ENCODE results near the gene ARSB.

Gene ARSB

DNA sequence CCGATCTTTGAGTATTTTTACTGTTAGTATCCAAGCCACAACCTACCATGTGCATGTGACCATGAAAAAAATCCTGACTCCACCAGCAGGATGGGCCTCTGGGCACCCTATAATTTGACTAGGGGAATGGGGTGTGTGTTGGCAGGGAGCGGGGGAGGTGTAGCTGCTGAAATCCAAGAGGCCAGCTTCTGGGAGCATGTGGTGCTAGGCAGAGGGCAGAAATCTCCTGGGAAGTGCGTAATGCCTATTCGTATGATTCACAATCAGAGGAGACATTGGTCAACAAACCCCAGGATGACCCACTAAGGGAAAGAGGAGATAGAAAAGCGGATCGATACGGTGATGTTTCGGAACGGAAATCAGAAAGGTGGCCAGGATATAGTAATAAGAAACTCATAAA lies 149.9 kb downstream of the ARSB start:
- no peak for DNase-seq (ENCODE audit: low spot score)

DNA sequence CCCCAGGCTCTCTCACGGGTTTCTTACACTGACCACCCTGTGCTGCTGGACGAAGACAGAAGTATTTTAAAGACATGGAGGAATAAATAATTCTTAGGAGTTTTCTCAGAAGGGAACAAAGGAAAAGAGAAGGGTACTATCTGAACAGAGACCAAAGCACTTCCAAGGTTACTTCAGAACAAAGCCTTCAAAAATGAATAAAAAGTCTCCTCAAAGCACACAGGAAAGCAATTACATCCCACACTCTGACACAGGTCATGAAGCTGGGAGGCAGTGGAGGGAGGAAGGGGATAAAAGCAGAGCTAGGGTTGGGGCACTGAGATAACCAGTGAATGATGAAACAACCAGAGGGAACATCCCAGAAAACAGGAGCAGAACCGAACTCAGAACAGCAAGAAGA lies 151.8 kb downstream of the ARSB start:
- DNase-seq (ENCODE audit: low spot score) = no peak

DNA sequence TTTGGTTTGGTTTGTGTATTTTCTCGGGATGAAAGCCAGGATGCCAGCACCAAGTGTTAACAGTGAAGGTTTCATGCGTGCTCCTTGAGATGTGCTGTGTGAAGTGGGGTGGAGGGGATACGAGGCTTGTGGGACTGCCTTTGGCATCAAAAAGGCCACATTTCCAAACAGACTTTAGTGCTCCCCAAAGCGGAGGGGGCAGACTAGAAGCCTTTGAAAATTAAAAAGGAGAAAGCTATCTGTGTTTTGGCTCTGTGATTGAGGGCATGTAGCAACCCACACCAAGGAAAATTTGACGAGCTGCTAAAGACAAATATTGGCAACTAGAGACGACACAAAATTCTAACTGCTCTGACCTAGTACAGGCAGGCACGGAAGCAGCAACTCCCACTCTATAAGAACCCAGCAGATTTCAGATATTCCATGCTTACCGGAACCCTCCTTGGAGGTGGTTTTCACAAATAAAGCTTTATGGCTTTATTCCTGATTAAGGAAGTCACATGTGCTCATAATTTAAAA lies 154.5 kb downstream of the ARSB start:
- DNase-seq (ENCODE audit: low spot score) = no peak

DNA sequence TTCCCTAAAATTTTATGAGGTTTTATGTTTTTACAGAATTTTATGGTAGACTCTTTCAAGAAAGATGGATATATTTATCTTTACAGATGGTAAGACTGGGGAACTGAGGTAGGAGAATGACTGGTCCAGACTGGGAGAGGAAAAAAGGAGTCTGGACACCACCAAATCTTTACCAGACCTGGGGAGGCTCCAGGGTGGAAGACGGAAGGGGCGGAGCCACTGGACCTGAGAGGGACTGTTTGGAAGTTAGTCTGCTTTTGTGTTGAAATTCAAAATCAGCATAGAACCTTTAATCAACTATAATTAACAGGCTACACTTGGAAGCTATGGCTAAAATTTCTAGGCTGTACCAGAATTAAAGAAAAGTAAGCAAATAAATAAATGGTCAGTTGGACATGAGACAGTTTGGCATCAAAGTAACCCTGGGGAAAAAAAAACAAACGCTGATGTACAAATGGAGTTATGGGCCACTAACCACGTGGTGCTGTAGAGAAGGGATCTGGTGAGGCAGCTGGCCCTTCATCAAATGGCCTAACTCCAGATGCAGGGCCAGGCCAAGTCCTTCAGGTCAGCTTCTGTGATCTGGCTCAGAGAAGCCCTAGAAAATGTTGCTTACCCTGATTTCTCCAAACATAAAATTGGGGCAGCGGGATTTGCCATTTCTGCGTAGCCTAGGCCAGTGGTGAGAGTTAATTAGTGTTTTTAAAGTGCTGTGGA lies 155.1 kb downstream of the ARSB start:
- no peak for DNase-seq (ENCODE audit: low spot score)

DNA sequence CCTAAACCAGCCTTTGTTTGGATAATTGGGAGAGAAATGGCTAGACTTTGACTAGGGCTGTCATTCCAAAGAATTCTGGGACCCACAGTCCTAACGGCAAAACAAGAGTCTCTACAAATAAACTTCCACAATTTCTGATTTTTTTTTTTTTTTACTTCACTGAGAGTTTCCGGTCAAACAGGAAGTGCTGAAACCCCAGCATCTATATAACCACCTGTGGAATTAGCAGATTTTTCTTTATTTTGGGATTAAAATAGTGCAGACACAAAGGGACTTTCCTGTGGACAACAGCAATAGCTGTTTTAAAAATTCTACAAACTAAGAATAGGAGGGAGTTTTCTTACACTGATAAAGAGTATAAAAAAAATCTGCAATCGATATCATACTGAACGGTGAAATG lies 157.4 kb downstream of the ARSB start:
- no peak for DNase-seq (ENCODE audit: low spot score)

DNA sequence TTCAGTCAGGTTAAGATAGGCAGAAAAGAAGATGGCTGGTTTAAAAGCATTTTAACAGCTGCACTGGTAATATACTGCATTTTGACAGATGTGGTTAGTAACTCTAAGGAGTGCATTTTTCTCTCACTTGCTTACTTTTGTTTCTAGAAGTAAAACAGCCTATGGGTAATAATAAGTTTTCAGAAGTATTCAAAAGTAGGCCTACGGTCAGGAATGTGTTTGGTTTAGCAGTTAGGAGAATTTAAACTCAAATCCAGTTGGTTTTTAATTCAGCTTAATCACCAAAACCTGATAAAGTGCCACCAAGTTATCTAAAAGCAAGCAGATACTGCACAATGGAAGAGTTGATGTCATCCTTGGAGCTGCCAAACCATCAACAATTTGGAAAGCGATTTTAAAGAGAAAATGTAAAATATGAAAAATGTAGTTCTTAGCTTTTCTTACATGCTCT lies 160.3 kb downstream of the ARSB start:
- no peak for DNase-seq (ENCODE audit: low spot score)

DNA sequence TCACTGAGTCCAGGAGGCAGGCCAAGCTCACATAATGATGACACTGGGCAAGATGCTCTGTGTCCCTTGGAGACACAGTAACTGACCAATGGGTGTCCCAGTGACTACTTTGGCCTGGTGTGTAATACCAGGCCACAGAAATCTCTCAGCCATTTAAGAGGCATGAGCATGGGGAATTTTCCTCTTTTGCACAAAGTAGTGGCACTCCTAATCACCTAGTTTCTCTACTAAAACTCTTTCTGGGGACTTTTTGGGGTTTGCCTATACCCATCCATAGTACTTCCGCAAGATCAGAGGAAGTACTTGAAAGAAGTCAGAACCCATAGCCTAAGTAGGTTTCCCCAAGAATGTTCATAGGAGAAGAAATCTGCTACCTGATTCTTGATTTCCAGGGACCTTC lies 161.9 kb downstream of the ARSB start:
- no peak for DNase-seq (ENCODE audit: low spot score)

DNA sequence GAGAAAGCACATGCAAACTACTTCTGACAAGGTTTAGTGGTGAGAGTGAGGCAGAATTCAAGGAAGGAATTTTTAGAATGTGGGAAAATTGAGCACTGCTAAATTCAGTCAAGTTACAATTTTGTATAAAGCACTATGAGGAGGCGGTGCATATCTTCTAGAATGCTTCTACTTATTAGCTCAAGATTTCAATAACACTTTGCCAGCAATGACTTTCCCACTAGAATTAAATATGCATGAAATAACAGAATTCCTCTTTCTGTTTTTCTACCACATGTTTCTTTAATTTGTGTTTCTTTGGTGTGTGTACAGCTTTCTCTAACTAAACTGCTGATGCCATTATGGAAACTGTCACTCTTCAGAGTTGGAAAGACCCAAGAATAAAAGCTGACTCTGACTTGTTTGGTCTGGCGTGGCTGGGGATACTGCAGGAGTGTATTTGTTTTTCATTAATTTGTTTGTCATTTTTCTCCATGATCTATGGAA lies 163.5 kb downstream of the ARSB start:
- no peak for DNase-seq (ENCODE audit: low spot score)

DNA sequence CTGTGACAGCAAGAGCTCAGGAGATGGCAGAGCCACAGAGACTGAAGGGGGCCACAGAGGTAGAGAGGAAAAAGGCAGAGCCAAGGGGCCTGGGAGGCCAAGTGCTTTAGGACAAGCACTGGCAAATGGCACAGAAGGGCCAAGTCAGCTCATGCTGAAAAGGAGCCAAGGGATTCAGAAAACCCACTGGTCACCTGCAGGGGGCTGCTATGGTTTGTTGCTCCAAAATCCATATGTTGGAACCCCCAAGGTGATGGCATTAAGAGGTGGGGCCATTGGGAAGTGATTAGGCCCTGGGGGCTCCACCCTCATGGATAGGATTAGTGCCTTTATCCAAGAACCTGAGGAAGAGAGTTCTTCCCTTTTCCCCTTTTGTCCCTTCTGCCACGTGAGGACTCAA lies 165.4 kb downstream of the ARSB start:
- DNase-seq (ENCODE audit: low spot score) = no peak

DNA sequence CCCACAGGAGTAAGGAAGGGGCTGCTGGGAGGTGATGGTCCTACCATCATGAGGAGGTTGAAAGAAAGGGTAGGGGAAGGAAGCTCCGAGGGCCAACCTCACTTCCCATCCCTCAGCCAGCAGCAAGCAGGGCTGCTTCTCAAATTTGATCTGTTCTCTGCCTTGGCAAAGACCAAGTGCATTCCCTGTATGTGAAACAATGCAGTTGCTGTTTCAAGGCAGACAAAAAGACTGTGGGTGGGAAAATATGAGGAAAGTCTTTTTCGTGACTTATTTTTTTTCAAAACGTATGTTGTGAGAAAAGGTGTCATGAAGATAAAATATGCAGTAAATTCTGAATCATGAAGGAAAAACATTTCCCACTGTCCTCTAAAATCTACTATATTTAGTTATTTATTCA lies 165.9 kb downstream of the ARSB start:
- no peak for DNase-seq (ENCODE audit: low spot score)

DNA sequence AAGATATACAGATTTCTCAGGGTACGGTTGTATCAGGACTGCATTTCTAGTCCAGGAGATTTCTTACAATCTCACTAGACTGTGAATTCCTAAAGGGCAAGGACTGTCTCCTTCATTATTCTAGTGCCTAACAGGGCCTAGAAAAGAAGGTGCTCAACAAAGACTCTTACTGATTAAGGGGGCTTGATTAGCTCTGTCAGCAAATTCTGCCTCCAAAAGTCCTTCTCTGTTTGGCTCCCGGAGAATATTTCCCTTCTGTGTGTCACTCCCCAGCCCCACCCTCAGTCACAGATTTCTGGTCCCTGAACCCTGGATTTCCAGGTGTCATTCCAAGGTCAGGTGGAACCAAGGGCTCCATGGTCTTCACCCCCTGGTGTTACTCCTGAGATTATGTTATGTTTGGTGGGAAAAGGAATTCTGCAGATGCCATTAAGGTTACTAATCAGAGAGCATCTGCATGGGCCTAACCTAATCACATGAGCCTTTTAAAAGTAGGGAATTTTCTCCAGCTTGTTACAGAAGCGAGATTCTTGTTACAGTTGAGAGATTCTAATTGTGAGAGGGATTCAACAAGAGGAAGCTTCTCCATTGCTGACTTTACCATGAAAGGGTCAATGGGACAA lies 168.9 kb downstream of the ARSB start:
- no peak for DNase-seq (ENCODE audit: low spot score)

DNA sequence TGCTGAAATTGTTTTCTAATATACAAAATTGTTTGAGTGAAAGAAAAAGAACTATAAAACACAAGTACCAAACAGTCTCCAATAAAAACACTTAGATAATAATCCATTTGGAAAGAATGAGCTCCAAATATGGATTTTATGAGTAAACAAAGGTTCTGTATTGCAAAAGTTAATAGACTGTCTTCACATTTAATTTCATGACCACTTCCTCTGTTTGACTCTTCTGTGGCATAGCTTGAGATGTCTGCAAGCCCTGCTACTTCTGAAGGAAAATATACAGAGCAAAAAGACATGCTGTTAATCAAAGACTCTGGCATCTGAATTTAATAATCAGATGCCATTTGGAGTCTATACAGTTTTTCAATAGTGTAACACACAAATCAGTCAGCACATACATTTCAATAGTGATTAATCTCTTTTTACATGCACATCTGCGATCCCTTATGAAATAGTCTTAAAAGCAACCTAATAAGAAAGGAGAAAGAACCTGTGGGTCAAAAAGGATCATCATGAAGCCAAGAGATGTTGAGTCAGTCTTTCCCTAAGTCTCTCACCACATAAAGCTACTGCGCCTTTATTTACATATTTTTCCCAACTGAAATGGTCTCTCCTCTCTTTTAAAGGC lies 171.1 kb downstream of the ARSB start:
- no peak for DNase-seq (ENCODE audit: low spot score)

DNA sequence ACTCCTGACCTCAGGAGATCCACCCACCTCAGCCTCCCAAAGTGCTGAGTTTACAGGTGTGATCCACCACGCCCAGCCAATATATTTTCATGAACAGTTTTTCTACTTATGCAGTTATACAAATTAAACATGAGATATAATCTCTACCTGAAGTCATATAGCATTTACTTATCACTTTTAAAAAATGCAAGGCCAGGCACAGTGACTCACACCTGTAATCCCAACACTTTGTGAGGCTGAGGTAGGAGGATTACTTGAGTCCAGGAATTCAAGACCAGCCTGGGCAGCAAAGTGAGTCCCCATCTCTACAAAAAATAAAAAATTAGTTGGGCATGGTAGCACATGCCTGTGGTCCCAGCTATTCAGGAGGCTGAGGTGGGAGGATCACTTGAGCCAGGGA lies 171.8 kb downstream of the ARSB start:
- no peak for DNase-seq (ENCODE audit: low spot score)

DNA sequence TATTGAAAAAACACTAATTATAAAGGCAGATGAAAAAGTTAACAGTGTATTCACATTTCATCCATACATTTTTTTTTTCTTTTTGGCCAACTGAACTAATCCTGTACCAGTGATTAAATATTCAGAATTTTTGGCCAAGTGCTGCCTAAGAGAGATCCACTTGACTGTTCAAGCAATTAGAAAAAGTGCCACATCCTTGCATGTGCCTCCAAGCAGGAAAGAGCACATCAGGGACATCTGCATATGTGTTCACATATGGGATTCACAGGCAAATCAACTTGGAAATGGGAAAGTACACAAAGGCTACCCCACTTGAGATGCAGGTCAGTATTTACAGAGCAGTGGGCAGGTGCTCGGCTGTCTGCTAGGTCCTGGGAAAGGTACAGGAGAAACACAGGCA lies 173.2 kb downstream of the ARSB start:
- DNase-seq (ENCODE audit: low spot score) = no peak

DNA sequence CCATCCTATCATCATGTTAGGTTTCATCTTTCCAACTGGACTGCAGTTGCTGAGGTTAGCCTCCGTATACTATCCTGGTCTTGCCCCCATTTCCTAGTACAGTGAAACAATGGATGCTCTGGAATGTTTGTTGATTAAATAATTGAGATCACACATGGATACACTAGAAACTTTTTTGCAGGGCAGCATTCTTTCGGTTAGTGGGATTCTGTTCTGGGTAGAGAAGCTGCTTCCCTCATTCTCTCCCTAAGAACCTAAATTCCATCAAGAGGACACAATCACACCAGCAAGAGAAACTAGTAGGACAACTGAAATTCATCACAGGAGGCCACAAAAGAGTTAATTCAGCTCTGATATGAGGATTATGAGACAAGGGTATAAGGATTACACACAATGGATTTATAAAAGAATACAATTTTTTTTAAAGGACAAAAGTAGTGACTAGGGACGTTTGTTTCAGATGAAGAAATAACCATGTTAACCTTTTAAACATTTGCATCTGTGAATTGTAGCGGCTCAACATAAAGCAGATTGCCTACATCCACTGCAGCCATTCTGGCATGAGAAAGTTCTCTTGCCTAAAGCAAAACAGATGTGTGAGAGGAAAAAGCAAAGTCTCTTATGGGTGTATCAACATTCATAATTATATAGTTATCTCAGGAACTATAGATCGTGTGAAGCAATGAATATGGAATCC lies 173.8 kb downstream of the ARSB start:
- no peak for DNase-seq (ENCODE audit: low spot score)

DNA sequence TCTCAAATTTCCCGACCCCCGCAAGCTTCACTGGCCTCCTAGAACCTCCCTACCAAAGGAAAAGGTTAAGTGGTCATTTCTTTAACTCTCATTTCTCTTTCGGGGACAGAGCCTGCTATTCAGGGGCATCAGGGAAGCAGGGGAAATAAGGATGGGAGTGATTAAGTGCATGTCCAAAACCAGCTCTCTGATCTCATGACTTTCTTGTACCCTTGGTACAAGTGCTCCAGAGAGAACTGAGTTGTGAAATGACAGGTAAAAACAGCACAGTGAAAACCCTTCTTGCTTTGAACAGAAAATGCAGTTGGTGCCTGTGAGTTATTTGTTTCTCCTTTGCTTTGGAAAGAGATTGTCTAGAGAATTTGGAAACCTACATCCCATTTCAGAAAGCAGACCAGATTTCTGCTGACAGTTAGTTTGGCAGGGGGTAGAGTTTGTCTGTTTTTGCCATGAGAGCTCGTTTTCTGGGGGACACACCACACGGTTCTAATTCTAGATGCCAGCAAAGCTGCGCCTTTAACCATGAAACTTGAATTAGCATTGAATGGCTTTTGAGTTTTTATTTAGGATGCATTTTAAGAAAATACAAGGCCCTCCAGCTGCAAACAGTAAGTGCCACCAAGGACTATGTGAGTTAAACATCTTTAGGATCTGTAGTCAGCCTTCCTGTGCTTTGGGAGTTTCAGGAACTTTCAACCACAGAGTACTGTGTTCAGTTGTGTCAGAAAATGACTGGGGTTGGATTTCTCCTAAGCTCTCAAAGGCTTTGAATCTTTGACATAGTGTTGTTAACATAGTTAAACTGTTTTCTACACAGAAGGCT lies 174.8 kb downstream of the ARSB start:
- no peak for DNase-seq (ENCODE audit: low spot score)

DNA sequence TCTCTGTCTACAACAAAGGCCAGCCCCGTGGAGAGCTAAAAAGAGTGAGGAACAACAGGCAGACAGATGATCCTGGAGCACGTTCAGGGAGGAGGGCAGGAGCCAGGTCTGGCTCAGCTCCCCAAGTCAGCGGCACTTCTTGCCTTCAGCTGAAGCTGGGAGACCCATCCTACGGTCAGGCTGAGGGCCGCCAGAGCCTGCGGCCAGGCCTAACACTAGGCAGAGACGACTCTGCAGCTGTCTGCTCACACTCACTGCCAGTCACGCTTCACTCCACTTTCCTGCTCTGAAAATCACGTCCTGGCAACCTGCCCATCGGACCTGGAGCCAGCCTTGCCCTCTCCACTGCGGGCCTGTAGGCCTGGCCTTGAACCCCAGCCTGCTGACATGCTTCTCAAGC lies 175.7 kb downstream of the ARSB start:
- no peak for DNase-seq (ENCODE audit: low spot score)

DNA sequence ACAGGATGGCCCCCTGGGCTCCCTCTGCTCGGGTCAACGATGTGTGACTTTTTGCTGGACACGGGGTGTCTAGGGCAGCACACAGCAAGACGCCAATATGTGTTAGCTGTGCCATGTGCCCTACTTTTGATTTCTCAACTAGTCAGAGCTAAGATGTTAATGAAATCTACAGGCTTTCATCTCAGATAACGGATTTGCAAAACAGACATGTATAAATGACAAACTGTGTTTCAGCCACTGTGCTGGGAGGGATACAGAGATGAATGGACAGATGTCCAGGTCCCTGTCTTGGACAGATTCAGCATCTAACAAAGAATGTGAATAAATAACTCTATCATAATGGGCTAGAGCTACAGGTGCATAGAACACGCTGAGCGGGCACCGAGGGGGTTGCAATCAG lies 176.3 kb downstream of the ARSB start:
- no peak for DNase-seq (ENCODE audit: low spot score)

DNA sequence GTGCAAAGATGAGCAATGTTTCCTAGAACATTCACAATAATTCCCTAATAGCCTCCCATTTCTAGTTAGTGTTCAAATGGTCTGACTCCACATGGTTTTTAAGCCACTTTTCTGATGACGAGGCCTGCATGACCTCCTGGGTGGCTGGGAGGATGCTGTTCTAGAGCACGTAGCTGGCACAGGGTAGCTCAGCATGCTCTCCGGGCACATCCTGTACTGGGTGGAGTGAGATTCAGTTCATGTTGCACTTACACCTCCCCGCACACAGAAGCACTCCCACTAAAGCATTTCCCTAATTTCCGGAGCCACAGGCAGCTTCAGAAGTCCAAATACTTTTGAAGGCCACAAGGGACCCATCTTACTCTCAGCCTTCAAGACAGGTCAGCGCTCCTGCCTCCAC lies 176.7 kb downstream of the ARSB start:
- DNase-seq (ENCODE audit: low spot score) = no peak

DNA sequence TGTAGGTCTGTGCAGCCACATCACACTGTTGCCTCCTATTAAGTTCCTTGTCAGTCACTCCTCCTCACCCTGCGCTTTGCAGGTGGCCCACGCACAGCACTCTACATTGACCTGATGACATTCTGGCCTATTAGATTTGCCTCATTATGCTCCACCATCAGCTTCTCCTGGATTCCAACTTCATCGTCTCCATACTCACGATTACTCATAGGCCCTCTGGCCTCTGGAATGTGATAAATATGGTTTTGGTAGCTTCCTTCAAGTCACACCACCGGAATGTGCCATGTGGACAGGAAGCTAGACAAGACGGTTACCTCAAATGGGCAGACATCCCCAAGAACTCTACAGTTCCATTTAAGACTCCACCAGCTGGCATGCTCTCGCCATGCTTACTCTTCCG lies 178.6 kb downstream of the ARSB start:
- no peak for DNase-seq (ENCODE audit: low spot score)

DNA sequence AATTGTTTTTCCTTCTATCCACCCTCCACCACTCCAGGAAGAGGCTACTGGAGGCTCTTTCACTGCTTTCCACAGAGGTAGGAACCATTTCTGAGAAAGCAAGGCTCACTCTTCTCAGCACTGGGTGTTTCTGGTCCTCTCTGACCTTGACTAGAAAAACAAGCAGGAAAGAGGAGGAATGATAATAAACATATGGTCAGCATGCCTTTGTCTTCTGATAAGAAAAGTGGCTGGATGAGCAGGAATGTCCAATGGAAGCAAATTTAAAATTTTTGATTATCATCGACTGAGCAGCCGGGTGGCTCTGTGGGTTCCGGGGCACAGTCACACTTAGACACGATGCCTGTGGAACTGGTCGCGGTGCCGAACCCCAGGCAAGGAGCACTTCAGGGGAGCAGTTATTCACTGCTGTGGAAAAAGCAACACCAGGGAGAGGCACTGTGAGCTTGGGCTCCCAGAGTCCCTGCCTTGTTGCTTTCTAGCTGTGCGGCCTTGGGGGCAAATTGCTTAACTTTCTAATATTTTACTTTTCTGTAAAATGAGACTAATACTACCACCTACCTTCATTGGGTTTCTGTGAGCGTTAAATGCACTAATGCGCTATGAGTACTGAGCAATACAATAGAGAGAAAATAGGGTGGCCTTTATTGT lies 179.5 kb downstream of the ARSB start:
- DNase-seq (ENCODE audit: low spot score) = no peak

All from HuH-7 (cell line).